HPDE6-E6E7 (cell line): ENCODE results near the gene R3HDML.
"Not testable (repeated sequence)": the region's sequence is repeated elsewhere in the genome, so short reads cannot be mapped to it uniquely, and the experiment has no call there.

ENCODE experiments used
- DNase-seq: peaks from one replicate; pipeline ENCODE4 v3.0.0; 2011; ENCODE audit warnings: missing footprints; ENCODE audit errors: extremely low spot score

R3HDML gene, protein sequence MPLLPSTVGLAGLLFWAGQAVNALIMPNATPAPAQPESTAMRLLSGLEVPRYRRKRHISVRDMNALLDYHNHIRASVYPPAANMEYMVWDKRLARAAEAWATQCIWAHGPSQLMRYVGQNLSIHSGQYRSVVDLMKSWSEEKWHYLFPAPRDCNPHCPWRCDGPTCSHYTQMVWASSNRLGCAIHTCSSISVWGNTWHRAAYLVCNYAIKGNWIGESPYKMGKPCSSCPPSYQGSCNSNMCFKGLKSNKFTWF

GRCh38 chr20:44336725-44337380 lies at the start of gene R3HDML:
TSS of gene R3HDML (plus strand) at chr20:44337043. CDS start at chr20:44337158, 115 bp downstream.
- DNase-seq: no peak

DNA sequence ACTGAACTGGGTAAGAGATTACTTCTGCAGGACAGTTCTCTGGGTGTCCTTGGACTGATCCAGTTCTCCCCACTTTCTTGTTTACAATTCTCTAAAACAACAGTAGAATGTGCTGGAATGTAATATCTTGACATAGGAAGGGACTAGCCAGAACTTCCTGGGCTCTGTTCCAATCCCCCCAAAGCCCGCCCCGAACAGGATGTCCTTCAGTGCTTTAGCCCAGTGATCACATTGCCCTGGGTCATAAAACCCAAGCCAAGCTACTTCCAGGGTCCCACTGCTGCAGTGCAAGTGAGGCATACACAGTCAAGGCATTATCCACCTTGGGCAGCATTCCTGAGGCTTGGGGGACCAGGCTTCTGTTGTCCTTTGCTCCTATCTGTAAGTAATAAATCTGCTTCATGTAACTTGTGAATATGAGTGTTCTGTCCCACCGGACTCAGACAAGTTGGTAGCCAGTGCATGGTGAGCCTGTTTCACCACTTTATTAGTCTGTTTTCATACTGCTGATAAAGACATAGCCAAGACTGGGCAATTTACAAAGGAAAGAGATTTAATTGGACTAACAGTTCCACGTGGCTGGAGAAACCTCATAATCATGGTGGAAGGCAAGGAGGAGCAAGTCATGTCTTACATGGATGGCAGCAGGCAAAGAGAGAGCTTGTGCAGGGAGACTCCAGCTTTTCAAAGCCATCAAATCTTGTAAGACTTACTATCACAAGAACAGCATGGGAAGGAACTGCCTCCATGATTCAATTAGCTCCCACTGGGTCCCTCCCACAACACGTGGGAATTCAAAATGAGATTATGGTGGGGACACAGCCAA lies 49.4 kb upstream of the R3HDML start:
- DNase-seq: no peak

DNA sequence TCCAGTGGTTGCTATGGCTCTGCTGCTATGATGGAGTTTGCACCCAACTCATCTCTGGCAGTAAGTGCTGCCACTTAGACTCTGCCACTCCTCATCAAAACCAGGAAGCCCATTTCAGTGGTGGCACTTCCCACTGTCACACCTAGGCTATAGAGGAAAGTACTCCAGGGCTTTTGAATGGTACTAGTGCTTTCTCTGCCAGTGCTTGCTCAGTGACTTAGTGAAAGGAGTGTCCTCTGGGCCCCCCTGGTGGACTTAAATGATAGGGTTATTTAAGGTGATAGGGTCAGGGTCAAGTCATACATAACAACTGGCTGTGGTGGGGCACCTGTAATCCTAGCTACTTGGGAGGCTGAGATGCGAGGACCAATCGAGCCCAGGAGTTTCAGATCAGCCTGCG lies 48.6 kb upstream of the R3HDML start:
- no peak for DNase-seq

DNA sequence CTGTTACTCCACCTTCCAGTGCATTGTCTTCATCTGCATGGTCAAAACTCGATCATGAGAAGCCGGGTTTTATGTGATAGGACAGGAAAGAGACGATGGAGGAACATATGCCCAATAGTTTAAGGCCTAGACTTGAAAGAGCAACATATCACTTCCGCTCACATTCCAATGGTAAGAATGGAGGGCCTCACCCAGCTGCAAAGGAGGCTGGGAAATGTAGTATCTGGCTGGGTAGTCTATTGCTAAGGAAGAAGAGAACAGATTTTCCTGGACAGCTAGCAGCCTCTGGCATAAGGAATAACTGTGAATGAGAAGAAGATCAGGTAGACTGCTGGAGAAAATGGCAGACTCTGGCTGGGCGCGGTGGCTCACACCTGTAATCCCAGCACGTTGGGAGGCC lies 45.1 kb upstream of the R3HDML start:
- no peak for DNase-seq

DNA sequence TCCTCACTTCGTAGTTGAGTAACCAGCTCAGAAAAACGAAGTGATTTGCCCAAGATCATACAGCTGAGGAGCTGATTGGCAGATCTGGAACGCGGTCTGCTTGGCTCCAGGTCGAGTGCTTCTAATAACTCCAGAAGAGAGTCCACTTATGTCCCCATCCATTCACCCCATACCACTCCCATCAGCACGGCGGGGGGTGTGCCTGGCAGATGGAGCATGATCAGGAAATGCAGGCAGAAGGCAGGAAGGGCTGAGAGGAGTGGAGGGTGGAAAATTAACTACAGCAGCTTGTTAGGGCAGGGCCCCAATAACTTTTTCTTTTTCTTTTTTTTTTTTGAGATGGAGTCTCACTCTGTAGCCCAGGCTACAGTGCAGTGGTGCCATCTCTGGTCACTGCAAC lies 40.8 kb upstream of the R3HDML start:
- DNase-seq: no peak

DNA sequence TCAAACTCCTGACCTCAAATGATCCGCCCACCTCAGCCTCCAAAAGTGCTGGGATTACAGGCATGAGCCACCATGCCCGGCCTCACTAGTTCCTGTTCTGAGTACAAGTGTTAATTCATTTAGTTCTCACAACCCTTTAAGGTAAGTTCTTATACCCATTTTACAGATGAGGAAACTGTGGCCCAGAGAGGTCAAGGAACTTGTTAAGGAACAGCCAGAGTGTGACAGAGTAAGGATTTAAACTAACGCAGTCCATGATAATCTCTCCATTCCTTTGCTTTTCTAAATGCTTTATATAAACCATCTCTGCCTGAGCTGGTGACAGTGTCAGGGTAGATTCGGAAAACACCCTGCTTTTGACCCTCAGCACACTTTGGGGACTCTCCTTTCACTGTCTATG lies 39.1 kb upstream of the R3HDML start:
- no peak for DNase-seq

- not testable (repeated sequence) for DNase-seq
Observed at GRCh38 chr20:44299011-44299535, 37.8 kb upstream of the R3HDML start.

- no peak for DNase-seq
Observed at GRCh38 chr20:44301285-44301684, 35.6 kb upstream of the R3HDML start.

DNA sequence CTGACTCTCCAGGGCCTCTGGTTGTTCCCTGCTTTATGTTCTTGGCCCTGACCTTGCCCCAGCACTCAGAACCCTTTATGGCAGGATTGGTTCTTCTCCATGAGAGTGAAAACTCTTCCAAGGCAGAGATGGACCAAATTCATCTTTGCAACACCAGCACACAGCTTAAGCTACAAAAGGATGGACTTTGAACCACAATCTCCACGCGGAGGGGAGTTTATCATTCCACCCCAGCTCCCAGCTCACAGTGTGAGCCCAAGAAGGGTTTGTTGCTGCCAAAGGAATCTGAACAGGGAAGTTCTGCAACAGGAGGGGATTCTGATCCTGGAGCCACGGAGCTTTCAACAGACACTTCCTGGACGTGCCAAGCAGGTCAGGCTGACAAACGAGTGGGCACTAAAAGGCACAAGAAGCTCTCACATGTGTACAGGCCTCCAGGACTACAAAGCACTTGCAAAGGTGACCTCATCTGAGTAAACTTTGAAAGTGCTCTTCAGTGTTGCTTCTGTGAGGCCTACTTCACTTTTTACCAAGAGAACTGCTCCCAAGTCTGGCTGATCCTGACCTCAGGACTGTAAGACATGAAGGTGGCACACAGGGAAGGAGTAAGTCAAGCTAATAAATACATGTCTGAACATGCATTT lies 34.7 kb upstream of the R3HDML start:
- no peak for DNase-seq

DNA sequence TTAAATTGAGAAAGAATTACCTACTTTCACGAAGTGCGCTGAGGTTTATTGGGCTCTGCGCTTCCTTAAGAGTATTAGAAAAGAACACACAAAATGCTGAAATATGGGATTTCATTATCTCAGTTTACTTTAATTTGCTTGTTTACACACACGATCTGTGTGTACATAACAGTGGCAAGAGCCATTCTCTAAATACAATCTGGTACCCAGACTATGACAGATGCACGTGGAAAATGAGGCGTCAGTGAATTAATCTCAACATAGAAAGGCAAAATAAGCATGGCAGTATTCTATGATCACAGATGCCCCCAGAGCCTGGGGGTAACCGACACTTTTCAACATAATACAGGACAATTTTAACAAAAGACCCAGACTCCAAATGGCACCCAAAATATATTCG lies 34.1 kb upstream of the R3HDML start:
- no peak for DNase-seq

DNA sequence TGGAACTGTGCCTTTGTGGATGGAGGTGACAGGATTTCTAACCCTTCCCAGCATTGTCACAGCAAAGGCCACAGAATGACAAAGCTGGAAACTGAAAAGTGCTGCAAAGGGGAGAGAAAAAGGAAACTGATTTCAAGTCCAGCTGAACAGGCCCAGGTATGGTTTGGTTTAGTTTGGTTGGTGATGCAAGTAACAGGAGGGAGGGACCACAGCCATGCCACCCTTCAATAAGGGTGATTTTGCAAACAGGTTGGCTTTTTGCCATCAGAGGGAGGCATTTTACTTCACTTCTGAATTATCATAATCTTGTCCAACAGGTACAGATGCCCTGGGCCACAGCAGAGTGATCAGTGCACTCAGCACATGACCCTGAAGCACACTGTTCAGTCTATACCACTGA lies 32.5 kb upstream of the R3HDML start:
- no peak for DNase-seq

- no peak for DNase-seq
Observed at GRCh38 chr20:44306927-44307326, 29.9 kb upstream of the R3HDML start.

- no peak for DNase-seq
Observed at GRCh38 chr20:44309763-44310663, 26.8 kb upstream of the R3HDML start.

DNA sequence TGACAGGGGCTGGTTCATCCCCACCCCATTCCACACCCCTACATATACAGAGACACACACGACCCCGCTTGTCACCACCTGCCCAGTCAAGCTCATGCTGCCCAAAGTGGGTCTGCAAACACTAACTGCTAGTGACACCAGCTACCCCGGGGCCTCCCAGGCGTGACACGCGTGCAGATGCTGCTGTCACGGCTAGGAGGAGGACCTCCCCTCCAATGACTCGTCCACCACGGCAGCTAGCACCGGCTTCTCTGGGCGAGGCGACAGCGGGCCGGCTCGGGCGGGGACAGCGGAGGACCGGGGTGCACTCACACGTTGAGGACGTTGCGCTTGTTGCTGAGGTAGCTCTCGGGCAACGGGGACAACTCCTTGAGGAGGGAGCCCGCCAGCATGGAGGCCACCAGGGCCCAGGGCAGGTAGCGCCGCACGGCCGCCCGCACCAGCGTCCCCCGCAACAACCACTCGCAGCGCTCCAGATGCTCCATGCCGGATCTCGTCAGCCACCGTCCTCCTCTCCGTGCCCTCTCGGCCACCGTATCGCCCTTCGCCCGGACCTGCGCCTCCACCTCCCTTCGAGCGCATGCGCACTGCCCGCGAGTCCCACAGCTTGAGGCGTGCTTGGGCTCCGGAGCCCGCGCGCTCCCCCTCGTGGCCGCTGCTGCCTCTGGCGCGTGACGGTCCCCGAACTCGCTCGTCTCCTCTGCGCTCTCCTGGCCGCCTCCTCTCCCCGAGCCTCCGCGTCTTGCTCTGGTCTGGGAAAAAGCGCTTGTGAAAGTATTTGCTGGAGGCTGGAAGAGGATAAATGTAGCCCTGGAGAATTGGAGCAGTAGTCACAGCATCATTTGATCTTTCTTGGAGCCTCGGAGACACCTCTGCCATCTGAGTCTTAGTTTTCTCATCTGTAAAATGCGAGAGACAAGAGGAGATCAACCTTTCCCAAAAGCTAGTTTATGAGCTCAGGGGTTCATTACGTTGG lies 25.9 kb upstream of the R3HDML start, which contains the start of gene FITM2:
FITM2 (minus strand) TSS at position 539 of the 976 bp plus-strand sequence; CDS start at position 485, 54 bp downstream.
- DNase-seq: peak; percentile 100

DNA sequence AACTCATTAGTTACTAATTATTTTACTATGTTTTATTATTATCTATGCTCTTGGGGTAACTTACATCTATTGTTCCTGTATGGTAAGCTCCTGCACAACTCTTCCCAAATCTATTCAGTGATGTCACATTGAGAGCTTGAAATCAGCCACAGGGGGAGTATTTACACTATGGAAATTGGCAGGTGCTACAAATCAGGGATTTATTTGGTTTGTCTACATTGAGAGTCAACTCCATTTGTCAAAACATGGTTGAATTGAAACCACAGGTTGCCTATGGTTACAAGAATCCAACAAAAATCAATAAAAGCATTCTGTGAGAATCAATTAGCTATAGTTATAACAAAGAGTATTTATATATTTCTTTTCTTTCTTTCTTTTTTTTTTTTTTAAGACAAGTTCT lies 22.0 kb upstream of the R3HDML start:
- no peak for DNase-seq

DNA sequence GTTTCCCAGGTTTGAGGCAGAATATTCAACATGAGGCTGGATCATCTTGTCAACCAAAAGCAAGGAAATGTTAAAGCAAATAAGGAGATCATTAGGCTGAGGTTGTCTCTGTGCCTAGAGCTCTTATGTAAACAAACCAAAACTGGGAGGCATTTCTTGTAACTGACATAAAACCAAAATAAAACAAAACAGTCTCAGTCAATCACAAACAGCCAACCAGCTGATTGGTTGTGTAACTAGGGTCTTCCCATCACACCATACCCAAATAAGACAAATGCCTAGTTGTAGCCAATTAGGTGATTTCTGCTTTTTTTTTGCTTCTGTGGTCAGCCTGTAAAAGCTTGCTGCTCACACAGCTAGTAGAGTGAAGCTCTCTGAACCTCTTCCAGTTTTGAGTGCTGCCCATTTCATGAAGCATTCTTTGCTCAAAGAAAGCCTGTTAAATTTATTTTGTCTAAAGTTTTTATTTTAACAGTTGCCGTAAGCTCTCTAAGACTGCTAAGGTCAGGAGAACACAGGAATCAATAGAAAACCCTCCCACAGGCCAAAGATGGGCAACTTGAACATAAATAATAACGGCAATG lies 16.9 kb upstream of the R3HDML start:
- DNase-seq: no peak

DNA sequence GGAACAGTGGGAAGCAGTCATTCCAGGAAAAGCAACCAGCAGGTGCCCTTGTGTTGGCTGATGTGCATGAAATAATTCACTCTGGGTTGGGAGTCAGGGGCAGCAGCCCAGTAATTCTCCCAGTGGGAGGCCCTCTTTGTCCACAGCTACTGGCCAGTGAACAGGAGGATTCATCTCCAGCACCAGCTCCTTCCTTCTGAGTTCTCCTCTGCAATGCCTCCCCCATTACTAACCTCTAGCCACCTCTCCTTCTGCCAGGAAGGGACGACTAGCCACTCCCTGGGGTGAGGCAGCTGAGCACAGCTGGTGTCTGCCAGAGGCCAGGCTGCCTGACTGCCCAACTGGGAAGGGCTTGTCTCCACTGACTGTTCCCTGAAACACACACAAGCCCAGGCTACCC lies 12.5 kb upstream of the R3HDML start:
- DNase-seq: no peak

DNA sequence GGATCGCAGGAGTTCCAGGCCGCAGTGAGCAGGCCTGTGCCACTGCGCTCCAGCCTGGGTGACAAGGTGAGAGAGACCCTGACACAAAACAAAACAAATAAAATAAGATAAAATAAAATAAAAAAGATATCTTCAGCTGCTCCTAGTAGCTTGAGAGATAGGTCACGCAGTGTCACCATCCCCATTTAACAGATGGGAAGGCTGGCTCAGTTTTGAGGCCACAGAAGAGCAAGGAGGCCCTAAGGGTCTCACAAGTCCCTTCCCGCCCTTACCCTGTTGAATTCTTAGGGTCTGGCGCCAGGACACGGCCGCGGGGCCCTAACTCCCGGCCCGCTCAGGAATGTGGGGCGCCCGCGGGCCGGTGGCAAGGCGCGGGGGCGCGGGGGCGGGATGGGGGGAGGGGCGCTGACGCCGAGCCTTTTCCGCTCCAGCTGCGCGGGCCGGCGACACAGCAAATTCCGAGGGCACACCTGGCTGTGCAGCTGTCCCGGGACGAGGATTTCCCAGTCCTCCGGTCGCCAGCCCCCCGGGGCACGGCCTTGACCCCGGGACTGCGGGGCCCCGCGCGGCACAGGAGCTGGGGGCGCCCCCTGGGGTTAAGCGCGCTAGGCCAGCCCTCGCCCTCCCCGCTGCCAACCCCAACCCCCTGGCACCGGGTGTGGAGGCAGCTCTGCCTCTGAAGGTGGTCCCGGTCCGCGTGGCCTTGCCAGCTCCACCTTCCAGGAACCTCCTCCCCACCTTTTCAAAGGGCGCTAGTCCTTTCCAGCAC lies 10.3 kb upstream of the R3HDML start:
- no peak for DNase-seq
